Measurements from ENCODE around the gene GRAMD1B. TPM values are rescaled to one million over a fixed set of nuclear protein-coding genes. Genes with fewer than 3 reads are reported as not detected.
A peak's percentile ranks its signal among the peaks of the same experiment; 100 is the strongest.

The GRAMD1B gene
- total RNA-seq, 3 donors from 2014 or later: 3.2 to 4.4 (median 4.1) TPM

DNA sequence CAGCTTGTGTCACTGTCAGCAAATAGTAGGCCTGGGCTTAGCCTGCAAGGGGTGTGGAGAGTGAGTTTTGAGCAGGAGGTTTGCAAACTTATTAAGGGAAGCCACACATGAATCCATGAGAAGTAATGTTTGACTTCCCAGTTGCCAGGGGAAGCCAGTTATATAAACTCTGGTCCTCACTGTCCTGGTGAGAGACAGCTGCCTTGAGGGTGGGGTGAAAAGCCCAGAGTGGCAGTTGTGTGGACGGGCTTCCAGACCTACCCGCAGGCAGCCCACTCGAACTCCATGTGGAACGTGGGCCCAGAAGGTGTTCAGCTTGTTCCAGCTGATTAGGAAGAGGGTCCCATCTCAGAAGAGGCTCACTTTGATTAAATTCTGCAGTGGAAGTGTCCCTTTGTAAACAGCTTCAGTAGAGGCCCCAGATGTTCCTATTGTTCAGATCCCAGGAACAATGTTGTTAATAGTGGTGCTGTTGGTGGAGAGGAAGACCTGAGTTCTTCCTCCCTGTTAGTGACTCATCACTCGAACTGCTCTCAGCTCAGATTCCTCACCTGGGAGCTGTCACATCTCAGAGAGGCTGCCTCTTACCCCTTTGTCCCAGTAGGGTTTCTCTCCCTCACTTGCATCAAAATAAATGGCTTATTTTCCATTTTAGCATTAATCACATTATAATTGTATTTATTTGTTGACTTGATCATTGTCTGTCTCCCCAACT, 63.4 kb downstream of the GRAMD1B start:
- H3K4me3 ChIP-seq: no peak overlapping the region
- no peaks in the 10 kb centered on the region for H3K36me3 ChIP-seq (ENCODE audit: low read depth)
- no peaks in the 10 kb centered on the region for H3K9me3 ChIP-seq
- intact Hi-C loops (cut with DNase I, micrococcal nuclease): no loop called here
- H3K4me1 ChIP-seq (ENCODE audit: low read depth): no peaks in the 10 kb centered on the region
- no peak for ATAC-seq
- no peak for DNase-seq
- TF ChIP-seq, protein P1, sequence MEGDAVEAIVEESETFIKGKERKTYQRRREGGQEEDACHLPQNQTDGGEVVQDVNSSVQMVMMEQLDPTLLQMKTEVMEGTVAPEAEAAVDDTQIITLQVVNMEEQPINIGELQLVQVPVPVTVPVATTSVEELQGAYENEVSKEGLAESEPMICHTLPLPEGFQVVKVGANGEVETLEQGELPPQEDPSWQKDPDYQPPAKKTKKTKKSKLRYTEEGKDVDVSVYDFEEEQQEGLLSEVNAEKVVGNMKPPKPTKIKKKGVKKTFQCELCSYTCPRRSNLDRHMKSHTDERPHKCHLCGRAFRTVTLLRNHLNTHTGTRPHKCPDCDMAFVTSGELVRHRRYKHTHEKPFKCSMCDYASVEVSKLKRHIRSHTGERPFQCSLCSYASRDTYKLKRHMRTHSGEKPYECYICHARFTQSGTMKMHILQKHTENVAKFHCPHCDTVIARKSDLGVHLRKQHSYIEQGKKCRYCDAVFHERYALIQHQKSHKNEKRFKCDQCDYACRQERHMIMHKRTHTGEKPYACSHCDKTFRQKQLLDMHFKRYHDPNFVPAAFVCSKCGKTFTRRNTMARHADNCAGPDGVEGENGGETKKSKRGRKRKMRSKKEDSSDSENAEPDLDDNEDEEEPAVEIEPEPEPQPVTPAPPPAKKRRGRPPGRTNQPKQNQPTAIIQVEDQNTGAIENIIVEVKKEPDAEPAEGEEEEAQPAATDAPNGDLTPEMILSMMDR (IDR thresholded peaks at IDR 0.05): no peak

DNA sequence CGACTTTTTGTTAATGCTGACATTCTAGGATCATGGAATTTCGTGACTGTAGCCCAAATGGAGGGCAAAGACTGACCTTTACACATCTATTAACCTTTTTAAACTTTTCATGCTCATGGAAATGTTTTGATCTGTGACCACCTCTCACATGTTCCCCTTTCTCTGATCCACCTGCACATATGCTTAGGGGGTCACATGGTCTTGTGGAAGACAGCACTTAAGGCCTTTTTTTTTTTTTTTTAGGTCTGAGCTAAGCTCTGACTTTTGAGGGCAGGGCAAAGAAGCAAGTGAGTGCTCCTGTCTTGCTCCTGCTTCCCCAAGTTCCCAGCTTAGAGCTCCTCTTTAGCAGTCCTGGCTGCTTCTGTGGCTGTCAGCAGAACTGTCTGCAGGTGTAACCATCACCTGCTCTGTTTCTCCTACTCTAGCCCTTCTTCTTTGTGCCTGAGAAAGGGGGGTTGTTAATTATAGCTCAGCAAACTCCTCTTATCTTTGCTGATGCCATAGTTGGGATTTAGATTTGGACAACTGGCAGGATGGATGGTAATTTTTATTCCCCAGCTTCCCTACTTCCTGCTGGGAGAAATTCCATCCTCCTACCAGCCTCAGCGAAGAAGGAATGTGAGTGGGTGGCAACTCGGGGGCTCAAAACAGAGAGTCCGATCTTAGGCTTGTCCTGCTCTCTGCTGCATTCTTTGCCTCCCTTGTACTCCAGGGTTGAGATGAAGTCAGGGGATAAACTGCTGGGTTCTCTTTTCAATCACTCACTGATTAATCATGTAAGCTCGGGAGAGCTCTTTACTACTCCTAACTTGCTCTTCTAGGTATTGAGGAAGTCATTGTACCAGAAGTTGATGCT, 64.4 kb downstream of the GRAMD1B start:
- intact Hi-C loops (cut with DNase I, micrococcal nuclease): no loop called here
- TF ChIP-seq, protein P1 (IDR thresholded peaks at IDR 0.05): no peak
- no peak for DNase-seq
- H3K4me1 ChIP-seq (ENCODE audit: low read depth): no peaks in the 10 kb centered on the region
- ATAC-seq: no peak
- H3K36me3 ChIP-seq (ENCODE audit: low read depth): no peaks in the 10 kb centered on the region
- H3K4me3 ChIP-seq: no peak overlapping the region
- no peaks in the 10 kb centered on the region for H3K9me3 ChIP-seq

DNA sequence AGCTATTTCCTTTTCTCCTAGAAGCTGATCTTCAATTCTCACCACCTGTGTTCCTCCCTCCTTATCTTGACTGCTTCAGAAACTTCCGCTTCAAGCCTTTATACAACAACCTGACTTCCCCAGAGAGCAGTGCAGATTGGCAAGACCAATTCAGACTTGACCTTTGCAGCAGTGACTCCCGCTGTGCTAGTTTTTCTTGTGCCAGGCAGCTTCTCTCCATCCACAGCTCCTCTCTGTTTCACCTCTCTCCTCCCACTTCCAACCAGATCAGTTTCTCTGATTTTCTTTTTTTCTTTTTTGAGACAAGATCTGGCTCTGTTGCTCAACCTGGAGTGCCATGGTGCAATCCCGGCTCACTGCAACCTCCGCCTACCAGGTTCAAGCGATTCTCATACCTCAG, 74.3 kb downstream of the GRAMD1B start:
- TF ChIP-seq, protein P1 (IDR thresholded peaks at IDR 0.05): no peak
- no peaks in the 10 kb centered on the region for H3K36me3 ChIP-seq (ENCODE audit: low read depth)
- DNase-seq (no peak), ATAC-seq (peak; percentile 34)
- H3K4me3 ChIP-seq: no peak overlapping the region
- H3K9me3 ChIP-seq: no peaks in the 10 kb centered on the region
- H3K4me1 ChIP-seq (ENCODE audit: low read depth): no peaks in the 10 kb centered on the region
- intact Hi-C loops (cut with DNase I, micrococcal nuclease): no loop called here

DNA sequence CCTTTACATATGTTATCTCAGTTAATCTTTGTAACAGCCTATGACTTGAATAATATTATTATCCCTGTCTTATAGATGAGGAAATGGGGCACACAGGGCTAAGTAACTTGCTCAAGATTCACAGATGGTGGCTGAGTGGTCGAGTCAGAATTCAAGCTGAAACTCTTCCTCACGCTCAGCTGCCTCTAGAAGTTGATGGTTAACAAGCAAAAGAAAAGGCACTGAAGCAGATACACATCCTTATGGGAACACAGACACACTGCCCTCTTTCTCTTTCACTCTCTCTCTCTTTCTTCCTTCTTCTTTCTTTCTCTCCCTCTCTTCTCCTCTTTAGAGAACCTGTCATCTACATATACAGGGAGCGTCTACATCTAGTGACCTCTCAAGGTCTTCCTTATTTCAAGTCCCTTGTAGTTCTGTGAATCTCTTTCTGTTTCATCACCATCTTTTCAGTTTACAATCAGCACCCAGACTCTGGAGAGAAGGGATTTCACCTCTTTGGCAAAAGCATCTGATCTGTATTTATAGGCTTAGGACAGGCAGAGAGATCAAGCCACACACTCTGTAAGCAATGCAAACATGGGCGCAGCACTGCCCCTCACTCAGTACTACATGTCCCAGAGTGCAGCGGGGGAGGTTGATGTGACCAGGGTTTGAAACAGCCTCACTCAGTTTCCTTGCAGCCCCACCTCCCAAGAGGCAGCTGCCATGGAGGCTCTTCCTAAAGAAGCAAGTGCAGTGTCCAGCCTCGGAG, 75.7 kb downstream of the GRAMD1B start:
- no peaks in the 10 kb centered on the region for H3K4me1 ChIP-seq (ENCODE audit: low read depth)
- ATAC-seq (no peak), DNase-seq (no peak)
- no peak overlapping the region for H3K4me3 ChIP-seq
- intact Hi-C loops (cut with DNase I, micrococcal nuclease): no loop called here
- no peaks in the 10 kb centered on the region for H3K9me3 ChIP-seq
- TF ChIP-seq, protein P1 (IDR thresholded peaks at IDR 0.05): no peak
- no peaks in the 10 kb centered on the region for H3K36me3 ChIP-seq (ENCODE audit: low read depth)

DNA sequence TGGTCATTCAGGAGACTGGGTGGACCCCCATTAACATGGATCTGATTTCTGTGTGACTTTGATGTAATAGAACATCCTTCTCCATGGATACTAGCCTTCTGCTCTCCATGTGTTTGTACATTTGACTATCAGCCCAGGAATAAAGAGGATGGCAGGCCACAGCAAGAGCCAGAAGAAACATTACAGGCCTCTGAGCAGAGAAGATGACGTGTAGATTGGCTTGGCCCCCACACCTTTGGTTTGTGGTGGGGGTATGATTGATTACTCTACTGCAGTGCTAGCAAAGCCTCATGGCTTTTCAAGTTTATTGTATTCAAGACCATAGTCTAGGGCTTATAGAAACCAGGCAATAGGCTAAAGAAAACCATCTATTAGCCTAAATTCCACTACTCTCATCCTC, 77.0 kb downstream of the GRAMD1B start:
- no peak for DNase-seq
- no peak overlapping the region for H3K4me3 ChIP-seq
- H3K9me3 ChIP-seq: no peaks in the 10 kb centered on the region
- intact Hi-C loops (cut with DNase I, micrococcal nuclease): no loop called here
- no peaks in the 10 kb centered on the region for H3K4me1 ChIP-seq (ENCODE audit: low read depth)
- ATAC-seq: no peak
- H3K36me3 ChIP-seq (ENCODE audit: low read depth): no peaks in the 10 kb centered on the region
- TF ChIP-seq, protein P1 (IDR thresholded peaks at IDR 0.05): no peak

Data from mucosa of descending colon (tissue), 3 donors.